HG03064 (cell line): ENCODE results near the gene EGFL7.
"Not testable (repeated sequence)": the region's sequence is repeated elsewhere in the genome, so short reads cannot be mapped to it uniquely, and the experiment has no call there.

Experiments used
- ATAC-seq: cut with Tn5 transposase; IDR thresholded peaks from one replicate; pipeline ENCODE4 v1.9.1; 2021; ENCODE audit warnings: low read depth; ENCODE audit not compliant: unreplicated experiment

Gene EGFL7

GRCh38 chr9:136624184-136624951 is 38.3 kb upstream of the EGFL7 start:
- no peak for ATAC-seq

GRCh38 chr9:136625101-136626065 is 37.3 kb upstream of the EGFL7 start:
- ATAC-seq: no peak

DNA sequence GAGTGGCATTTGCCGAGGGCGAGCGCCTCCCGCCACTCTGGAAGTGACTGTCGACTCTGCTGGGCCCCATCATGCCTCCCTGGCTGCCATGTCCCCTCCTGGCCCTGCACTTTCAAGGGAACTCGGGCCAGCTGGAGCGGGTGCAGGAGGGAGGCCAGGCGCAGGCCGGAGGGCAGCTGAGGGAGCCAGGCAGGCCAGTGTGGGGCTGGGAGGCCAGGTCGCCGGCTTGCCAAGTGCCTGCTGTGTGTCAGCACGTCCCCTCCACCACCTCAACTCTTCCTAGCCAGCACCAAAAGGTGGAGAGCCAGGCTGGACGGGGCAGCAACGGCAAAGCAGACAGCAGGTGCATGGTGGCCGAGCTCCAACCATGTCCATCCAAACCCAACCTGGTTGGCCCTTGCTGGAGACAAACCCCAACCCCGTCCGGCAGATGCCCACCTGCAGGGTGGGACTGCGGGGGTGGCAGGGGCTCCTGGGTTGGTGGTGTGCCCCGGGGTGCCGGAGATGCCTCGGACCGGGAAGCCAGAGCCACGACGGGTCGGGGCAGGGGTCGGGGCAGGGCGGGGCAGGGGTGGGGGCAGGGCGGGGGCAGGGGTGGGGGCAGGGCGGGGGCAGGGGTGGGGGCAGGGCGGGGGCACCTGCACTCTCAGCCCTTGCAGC is 36.5 kb upstream of the EGFL7 start:
- no peak for ATAC-seq

DNA sequence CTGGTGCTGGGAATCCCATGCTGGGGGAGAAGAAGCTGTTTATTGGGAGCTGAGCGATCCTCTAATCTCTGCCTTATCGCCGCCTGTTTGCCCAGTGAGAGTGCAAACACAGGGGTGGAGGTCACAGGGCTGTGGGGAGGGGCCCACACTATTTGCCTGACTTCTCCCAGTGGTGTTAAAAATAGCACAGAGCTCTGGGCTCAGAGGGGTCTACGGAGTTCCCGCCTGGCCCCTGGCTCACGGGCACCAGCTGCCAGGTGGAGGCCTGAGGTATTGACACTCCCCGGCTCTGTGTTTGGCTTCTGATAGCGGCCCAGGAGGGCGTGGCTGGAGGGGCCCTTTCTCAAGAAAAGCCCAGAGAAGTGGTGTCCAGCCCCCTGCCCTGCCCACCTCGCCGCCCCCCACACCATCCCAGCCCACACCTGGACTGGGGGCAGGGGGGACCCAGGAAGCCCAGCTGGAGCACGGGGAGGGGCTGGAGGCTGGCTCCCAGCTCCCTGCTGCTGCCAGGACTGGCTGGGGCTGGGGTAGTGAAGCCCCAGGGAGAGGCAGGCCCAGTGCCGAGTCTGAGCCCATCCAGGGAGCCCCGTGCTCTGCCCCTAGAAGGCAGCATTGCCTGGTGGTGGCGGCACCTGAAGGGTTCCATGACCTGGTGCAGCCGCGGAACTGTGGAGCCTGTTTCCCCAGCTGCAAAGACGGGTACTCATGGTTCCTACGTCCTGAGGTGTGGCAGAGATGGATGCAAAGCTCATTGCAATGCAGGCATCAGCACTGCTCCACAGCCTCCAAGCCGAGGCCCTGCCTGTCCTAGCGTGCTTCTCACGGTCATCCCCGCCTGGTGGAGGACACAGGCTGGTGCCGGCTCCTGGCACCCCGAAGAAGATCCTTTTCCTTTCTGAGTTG is 35.7 kb upstream of the EGFL7 start:
- ATAC-seq: no peak

GRCh38 chr9:136627703-136628102 is 35.0 kb upstream of the EGFL7 start:
- no peak for ATAC-seq

- ATAC-seq: no peak
These were observed 34.4 kb upstream of the EGFL7 start for GRCh38 chr9:136628268-136628667.

DNA sequence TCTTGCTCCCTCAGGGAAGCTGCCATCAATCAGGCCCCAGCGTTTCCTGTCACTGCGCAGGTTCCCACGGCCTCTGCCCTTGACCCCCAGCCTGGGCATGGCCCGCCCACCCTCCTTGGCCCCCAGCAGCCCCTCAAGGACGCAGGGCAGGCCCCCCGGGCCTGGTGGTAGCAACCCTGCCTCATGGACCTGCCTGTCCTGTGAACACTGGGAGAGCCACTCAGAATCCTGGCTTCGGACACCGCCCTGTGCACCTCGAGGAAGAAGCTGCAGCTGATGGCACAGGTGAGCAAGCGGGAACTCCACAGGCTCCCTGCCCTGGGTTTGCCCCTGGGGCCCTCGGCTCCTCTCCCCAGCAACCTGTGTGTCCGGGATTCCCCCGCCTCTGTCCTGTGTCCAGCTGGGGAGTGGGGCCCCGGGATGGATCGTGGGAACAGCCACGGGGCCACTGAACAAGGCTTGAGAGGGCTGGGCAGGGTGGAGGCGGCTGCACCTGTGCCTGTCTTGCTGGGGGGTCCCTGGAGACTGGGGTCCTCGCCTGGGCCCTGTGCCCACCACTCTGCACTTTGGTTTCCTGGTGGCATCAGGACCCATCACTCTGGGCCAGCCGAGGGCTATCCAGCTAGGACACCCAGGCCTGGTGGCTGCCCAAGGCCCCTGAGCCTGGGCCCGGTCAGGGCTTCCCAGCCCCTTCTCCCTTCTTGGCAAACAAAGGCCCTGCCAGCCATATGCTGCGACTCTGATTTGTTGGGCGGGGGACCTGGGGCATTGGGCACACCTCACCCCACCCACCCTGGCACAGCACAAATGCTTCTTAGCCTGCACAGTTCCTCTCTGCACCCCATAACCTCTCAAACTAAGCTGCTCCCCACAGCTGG is 33.5 kb upstream of the EGFL7 start:
- no peak for ATAC-seq

DNA sequence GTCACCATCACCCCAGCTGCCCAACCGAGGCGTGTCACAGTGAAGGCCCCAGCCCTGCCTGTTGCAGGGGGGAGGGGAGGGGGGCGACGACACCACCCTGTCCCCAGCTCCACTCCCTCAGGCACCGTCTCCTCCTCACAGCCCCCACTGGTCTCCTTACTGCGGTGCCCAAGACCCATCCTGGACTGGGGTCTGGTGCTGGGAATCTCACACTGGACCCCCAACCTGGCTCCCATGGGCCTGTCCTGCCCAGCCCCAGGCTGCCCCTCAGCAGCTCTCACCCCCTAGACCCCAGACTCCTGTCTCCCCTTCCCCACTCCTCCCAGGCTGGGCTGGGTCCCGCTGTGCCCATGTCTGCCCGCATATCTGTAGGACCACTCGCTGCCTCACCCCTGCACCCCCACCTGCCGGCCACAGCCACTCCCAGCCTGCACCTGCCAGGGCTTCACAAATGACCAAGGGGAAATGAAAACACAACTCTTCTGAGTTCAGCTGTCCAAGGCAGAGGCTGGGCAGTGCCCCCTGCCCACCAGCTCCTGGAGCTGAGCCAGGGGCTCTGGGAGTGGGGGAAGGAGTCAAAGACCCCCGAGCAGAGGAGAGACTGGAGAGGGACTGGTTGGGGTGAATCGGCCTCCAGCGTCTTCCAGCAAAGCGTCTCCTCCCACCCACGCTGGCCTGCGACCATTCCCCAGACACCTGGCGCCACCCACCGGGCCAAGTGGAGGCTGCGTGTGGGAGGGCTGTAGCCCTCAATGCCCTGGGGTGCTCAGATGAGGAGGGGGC is 32.6 kb upstream of the EGFL7 start:
- ATAC-seq: no peak

DNA sequence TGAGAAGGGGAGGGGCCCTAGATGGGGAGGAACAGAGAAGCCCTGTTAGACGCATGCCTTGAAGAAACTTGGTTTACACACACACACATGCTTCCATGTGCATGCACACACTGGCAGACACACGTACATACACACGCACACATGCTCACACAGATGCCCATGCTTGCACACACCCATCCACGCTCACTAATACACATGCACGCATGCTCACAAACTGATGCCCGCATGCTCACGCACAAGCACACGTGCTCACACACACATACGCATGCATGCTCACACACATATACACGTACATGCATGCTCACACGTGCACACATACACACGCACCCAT is 32.1 kb upstream of the EGFL7 start:
- ATAC-seq: no peak

DNA sequence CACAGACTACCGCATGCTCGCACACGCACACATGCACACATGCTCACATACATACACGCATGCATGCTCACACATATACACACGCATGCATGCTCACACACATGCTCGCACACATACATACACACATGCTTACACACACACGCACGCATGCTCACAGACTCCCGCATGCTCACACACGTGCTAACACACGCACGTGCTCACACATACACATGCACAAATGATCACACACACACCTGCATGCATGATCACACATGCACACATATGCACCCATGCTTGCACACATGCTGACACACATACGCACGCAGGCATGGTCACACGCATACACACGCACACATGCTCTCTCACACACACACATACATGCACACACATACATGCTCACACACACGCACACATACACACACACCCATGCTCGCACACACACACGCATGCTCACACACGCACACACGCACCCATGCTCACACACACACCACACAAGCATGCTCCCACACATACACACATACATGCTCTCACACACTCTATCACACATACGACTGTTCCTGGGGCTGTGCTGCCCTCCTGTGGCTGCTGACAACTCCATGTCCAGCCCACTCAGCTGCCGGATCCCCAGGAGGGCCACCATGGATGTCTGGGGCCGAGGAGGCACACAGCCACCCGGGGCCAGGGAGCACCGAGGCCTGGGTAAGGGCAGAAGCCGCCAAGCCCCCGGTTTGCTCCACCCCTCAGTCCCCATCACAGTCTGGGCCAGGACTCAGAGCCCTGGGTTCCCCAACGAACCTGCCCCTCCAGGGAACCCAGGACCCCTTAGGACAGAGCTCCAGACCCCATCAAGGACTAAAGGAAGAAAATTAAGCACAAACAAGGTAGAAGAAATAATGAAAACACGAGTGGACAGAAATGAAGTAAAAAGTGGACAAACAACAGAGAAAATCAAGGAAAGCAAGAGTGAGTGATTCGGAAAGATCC is 31.4 kb upstream of the EGFL7 start:
- no peak for ATAC-seq

DNA sequence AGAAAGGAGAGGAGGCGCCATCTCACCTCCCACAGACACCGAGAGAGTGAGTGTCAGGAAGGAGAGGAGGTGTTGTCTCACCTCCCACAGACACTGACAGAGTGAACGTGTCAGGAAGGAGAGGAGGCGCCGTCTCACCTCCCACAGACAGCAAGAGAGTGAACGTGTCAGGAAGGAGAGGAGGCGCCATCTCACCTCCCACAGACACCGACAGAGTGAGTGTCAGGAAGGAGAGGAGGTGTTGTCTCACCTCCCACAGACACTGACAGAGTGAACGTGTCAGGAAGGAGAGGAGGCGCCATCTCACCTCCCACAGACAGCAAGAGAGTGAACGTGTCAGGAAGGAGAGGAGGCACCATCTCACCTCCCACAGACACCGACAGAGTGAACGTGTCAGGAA is 30.6 kb upstream of the EGFL7 start:
- not testable (repeated sequence) for ATAC-seq

DNA sequence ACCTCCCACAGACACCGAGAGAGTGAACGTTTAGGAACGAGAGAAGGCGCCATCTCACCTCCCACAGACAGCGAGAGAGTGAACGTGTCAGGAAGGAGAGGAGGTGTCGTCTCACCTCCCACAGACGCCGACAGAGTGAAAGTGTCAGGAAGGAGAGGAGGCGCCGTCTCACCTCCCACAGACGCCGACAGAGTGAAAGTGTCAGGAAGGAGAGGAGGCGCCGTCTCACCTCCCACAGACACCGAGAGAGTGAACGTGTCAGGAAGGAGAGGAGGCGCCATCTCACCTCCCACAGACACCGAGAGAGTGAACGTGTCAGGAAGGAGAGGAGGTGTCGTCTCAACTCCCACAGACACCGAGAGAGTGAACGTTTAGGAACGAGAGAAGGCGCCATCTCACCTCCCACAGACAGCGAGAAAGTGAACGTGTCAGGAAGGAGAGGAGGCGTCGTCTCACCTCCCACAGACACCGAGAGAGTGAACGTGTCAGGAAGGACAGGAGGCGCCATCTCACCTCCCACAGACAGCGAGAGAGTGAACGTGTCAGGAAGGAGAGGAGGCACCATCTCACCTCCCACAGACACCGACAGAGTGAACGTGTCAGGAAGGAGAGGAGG is 30.1 kb upstream of the EGFL7 start:
- not testable (repeated sequence) for ATAC-seq

GRCh38 chr9:136634904-136635303 is 27.8 kb upstream of the EGFL7 start:
- no peak for ATAC-seq

- ATAC-seq: no peak
These were observed 22.3 kb upstream of the EGFL7 start for GRCh38 chr9:136640171-136641111.

- no peak for ATAC-seq
These were observed 20.2 kb upstream of the EGFL7 start for GRCh38 chr9:136642439-136642921.
